Measurements from ENCODE around the gene PPARGC1A.

Gene PPARGC1A

DNA sequence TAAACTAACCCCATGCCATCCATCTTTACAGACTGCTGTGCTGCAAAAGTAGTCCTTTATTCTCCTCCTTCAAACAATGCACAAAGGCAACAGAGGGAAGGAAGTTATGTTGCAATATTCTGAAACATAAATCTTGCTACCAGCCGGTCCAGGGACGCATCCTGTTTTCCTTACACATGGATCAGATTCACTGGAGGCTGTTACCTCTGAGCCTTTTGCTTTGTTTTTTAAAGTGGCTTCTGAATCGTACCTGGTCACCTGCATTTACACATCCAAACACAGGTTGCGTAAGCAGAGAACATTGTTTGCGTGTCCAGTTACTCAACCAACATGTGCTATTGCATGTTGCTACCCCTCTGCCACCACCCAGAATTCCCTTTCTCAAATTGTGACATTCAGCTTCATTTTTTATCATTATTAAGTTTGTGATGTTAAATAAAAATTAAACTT, 8.8 kb downstream of the PPARGC1A start:
- Histone ChIP-seq H4K20me1 (ENCODE audit: control insufficient read depth, insufficient read depth, low read depth, low read length) (no peaks in the 10 kb centered on the region), H3K4me1 (ENCODE audit: control insufficient read depth, low read length) (no peaks in the 10 kb centered on the region), H3K27me3 (ENCODE audit: control insufficient read depth, low read length) (no peaks in the 10 kb centered on the region), H3K27ac (ENCODE audit: low read depth, low read length) (no peak overlapping the region), H3F3A (ENCODE audit: control insufficient read depth, insufficient read depth) (no peaks in the 10 kb centered on the region), H3K4me3 (ENCODE audit: low read length) (no peak overlapping the region), H3K9me2 (replicated peaks; ENCODE audit: control insufficient read depth, low read length) (no peaks in the 10 kb centered on the region), H3K79me2 (ENCODE audit: control insufficient read depth, low read length) (no peaks in the 10 kb centered on the region), H3K36me3 (ENCODE audit: control insufficient read depth, low read length) (no peaks in the 10 kb centered on the region), H3K9me3 (ENCODE audit: control insufficient read depth, insufficient read depth, low read length) (no peaks in the 10 kb centered on the region), H3K4me2 (ENCODE audit: low read length) (no peak overlapping the region)
- TF ChIP-seq, protein P1, sequence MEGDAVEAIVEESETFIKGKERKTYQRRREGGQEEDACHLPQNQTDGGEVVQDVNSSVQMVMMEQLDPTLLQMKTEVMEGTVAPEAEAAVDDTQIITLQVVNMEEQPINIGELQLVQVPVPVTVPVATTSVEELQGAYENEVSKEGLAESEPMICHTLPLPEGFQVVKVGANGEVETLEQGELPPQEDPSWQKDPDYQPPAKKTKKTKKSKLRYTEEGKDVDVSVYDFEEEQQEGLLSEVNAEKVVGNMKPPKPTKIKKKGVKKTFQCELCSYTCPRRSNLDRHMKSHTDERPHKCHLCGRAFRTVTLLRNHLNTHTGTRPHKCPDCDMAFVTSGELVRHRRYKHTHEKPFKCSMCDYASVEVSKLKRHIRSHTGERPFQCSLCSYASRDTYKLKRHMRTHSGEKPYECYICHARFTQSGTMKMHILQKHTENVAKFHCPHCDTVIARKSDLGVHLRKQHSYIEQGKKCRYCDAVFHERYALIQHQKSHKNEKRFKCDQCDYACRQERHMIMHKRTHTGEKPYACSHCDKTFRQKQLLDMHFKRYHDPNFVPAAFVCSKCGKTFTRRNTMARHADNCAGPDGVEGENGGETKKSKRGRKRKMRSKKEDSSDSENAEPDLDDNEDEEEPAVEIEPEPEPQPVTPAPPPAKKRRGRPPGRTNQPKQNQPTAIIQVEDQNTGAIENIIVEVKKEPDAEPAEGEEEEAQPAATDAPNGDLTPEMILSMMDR (IDR thresholded peaks at IDR 0.05; ENCODE audit: low read depth, low read length, poor library complexity, severe bottlenecking): no peak
- TF ChIP-seq EZH2phosphoT487 (IDR thresholded peaks at IDR 0.05; ENCODE audit: borderline replicate concordance, low read length): no peak

DNA sequence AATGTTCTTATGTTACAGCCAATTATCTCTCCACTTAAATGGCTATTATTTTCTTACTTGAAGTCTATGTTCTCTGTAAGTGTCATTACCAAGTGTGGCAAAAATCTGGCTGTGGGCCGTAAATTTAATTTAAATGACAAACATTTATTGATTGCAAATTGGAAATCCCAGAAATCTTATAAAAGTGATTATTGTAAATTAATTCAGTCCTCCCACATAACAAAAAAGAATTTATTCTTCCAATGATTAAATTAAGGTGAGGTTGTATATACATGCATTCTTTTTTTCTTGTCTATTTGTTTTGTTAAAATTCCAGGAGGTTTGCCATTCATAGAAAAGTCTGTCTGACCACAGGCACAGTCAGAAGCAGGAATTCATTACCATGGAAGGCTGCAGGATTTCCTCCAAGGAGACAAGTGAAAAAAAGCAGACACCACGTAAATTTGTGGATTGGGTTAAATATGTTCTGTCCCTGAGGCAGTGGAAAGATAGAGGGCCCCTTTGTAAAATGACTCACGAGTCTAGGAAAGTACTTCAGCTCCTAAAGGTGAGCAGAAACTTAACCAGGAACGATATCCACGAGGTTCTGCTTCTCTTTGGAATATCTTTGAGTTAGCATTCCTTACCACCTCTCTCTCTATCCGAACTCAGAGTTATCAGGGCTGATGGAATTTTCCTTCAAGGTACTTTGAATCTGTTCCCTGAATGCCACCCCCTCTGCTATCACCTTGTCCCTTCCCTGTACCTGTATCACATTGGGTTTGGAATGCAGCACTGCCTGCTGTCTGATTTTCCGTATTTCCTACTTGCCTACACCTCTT, 10.7 kb downstream of the PPARGC1A start:
- H3F3A ChIP-seq (ENCODE audit: control insufficient read depth, insufficient read depth): no peaks in the 10 kb centered on the region
- H3K4me1 ChIP-seq (ENCODE audit: control insufficient read depth, low read length): no peaks in the 10 kb centered on the region
- no peaks in the 10 kb centered on the region for H3K79me2 ChIP-seq (ENCODE audit: control insufficient read depth, low read length)
- no peaks in the 10 kb centered on the region for H3K9me3 ChIP-seq (ENCODE audit: control insufficient read depth, insufficient read depth, low read length)
- no peaks in the 10 kb centered on the region for H3K36me3 ChIP-seq (ENCODE audit: control insufficient read depth, low read length)
- no peak overlapping the region for H3K4me3 ChIP-seq (ENCODE audit: low read length)
- TF ChIP-seq, protein P1 (IDR thresholded peaks at IDR 0.05; ENCODE audit: low read depth, low read length, poor library complexity, severe bottlenecking): no peak
- no peak for TF ChIP-seq EZH2phosphoT487 (IDR thresholded peaks at IDR 0.05; ENCODE audit: borderline replicate concordance, low read length)
- H3K9me2 ChIP-seq (replicated peaks; ENCODE audit: control insufficient read depth, low read length): no peaks in the 10 kb centered on the region
- no peaks in the 10 kb centered on the region for H4K20me1 ChIP-seq (ENCODE audit: control insufficient read depth, insufficient read depth, low read depth, low read length)
- H3K27me3 ChIP-seq (ENCODE audit: control insufficient read depth, low read length): no peaks in the 10 kb centered on the region
- H3K27ac ChIP-seq (ENCODE audit: low read depth, low read length): no peak overlapping the region
- H3K4me2 ChIP-seq (ENCODE audit: low read length): no peak overlapping the region

DNA sequence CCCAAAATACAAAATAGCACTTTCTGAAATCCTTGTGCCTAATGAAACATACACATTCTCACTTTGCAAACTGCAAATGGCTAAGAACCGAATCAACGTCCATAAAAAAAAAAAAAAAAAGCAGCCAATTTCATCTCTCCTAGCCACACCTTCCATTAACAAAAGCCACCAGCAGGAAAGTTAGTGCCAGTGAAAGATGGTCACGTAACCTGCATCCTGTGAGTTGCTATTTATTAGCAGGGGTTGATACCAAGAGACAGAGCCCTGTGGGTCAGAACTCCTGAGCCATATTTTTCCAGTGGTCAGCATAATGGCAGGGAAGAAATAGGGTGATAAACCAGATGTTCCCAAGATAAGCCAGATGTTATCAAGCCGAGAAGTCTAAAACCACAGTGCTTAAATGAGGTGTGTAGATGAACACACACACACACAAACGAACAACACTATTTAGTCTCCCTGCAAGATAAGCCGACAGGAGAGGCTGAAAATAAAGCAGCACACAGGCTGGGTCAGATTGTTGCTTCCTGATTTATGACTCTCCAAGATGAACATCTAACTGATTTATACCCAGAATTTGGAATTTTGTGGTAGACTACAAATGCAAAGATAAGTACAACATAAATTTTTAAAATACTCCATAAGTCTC, 11.5 kb downstream of the PPARGC1A start:
- Histone ChIP-seq H3F3A (ENCODE audit: control insufficient read depth, insufficient read depth) (no peaks in the 10 kb centered on the region), H3K27ac (ENCODE audit: low read depth, low read length) (no peak overlapping the region), H3K9me2 (replicated peaks; ENCODE audit: control insufficient read depth, low read length) (no peaks in the 10 kb centered on the region), H3K9me3 (ENCODE audit: control insufficient read depth, insufficient read depth, low read length) (no peaks in the 10 kb centered on the region), H3K4me1 (ENCODE audit: control insufficient read depth, low read length) (no peaks in the 10 kb centered on the region), H3K4me3 (ENCODE audit: low read length) (no peak overlapping the region), H3K79me2 (ENCODE audit: control insufficient read depth, low read length) (no peaks in the 10 kb centered on the region), H3K4me2 (ENCODE audit: low read length) (no peak overlapping the region), H3K36me3 (ENCODE audit: control insufficient read depth, low read length) (no peaks in the 10 kb centered on the region), H4K20me1 (ENCODE audit: control insufficient read depth, insufficient read depth, low read depth, low read length) (no peaks in the 10 kb centered on the region), H3K27me3 (ENCODE audit: control insufficient read depth, low read length) (no peaks in the 10 kb centered on the region)
- no peak for TF ChIP-seq EZH2phosphoT487 (IDR thresholded peaks at IDR 0.05; ENCODE audit: borderline replicate concordance, low read length)
- TF ChIP-seq, protein P1 (IDR thresholded peaks at IDR 0.05; ENCODE audit: low read depth, low read length, poor library complexity, severe bottlenecking): no peak

Data from DOHH2 (cell line).